Islet precursor cell (in vitro differentiated cells): ENCODE results near the gene AKAP1.

Experiments
- DNase-seq: peaks from one replicate; pipeline ENCODE4 v3.0.0-alpha.2; 2018

The AKAP1 gene

DNA sequence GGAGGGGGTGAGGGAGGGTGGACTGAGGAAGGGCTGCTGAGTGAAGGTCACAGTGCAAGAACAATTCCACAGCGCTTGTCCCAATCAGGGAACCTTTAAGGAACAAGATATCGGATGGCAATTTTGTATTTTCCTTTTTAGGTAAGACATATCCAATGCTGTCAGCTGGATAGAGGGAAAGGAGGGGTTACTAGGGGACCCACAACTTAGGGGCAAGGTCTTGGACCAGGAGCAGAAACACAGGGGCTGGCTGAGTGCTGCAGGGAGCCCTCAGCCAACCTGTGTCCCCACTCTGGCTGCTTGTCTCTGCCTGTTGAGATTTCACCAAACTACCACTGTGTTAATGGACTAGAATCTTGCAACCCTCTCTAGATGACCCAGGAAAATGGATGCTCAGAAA is 47.6 kb downstream of the AKAP1 start:
- DNase-seq = no peak

DNA sequence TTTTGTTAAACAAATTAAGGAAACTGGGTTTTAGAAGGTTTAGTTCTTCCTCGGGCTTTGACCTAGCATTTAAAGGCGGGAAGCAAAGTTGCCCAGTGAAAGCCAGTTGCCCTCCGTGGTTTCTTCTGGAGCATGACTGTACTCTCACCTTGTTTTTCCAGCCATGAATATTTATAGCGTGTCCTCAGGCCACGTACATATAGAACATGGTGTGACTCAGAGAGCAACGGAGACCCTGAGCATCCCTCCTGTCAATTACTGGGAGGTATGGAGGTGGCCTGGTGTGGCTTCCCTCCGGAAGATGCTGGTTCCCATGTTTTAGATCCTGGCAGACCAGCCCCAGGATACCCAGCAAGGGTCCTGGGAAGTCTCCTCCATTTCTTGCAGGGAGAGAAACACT is 48.4 kb downstream of the AKAP1 start:
- peak; percentile 73 for DNase-seq

DNA sequence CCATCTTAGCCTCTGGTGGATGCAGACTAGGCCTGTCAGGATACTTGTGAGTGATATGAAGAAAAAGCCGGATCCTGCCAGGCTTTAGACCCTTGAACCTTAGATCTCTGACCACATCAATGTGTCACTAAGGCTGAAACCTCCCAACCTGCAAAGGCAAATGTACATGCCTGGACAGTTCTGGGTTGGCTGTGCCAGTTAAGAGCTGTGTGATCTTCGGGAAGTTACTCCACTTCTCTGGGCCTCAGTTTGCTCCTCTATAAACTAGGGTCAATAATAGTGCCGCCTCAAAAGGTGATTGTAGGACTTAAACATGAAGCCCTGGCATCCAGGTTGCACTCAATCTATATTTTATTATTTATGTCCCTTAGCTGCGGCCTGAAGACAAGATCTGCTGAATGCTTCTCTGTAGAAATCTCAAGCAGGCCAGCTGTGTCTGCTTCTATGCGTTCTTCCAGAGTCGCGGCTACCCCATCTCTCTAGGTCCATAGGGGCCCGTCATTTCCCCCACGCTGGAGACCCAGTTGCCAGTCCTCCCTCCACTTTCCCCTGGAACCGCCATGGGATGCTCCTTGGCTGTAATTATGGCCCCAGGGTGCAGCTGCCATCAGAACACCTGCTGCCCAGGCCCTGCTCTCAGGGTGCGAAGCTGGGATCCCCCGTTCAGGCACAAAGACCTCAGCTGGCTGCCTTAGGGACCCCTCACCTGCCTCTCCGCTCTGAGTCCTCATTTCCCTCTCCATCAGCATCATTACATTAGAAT is 50.2 kb downstream of the AKAP1 start:
- no peak for DNase-seq

DNA sequence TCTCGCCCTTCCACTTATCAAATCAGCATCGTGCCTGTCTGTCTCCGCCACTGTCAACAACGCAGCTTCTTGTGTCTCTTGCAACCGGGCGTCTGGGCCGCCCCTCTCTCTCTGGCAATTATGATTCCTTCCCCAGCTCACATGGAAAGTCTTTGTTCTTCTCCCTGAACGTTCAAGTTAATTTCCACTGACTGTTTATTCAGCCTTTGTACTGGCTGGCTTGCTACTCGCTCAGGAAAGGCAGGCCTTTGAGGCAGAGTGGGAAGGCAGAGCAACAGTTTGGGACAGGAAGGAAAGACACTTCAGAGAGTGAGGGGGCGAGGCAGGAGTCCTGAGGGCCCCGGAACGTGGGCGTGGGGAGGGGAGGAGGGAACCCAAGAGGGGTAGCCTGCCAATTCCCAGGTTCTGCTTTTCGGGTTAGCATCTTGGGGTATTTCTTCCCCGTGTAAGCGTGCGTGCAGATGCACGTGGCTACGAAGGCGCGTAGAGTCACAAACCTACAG is 50.8 kb downstream of the AKAP1 start:
- peak; percentile 60 for DNase-seq

DNA sequence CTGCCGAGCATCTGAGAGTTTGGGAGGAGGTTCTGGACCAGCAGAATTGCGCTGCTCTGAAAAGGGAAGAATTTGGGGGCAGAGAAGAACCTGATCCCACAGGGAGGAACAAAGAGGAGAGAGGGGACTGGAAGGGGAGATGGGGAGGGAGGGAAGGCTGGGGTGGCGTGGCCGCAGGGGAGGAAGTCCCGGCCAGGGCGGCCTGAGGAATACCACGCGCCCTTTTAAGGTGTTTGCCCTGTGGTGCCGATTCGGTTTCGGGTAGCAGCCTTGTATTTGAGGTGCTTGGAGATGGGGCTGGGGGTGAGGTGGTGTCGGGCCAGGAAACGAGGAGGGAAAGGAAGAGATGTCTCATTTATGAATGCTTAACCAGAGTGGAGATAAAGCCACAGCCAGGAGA is 51.3 kb downstream of the AKAP1 start:
- DNase-seq = no peak

DNA sequence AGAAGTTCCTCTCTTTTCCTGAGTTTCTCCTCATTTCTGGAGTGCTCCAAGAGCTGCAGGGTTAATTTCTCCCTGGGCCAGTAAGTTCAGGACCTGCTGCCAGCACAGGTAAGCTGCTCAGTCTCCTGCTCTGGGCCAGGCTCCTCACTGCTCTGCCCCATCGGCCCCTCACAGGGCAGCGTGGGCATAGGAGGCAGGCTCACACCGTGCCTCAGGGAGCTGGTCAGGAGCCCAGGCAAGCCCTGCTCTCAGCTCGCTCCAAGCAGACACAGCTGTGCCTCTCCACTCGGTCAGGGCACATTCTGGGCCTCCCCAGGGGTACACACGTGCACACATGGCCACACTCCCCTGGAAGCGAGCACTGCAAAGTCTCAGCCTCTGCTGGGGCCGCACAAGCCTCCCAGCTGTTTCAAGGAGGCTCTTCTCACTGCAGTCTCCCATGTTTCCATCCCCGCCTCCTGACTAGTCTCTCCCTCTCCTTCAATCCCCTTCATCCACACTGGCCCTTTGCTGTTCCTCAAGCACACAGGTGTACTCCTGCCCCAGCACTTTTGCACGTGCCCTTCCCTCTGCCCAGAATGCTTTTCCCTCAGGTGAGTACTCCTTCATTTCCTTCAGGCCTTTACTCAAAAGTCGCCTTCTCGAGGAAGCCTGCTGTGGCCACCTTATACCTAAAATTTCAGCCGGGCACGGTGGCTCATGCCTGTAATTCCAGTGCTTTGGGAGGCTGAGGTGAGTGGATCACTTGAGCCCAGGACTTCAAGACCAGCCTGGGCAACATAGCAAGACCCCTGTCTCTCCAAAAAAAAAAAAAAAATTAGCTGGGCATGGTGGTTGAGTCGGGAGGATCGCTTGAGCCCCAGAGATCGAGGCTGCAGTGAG is 53.2 kb downstream of the AKAP1 start:
- DNase-seq = no peak

DNA sequence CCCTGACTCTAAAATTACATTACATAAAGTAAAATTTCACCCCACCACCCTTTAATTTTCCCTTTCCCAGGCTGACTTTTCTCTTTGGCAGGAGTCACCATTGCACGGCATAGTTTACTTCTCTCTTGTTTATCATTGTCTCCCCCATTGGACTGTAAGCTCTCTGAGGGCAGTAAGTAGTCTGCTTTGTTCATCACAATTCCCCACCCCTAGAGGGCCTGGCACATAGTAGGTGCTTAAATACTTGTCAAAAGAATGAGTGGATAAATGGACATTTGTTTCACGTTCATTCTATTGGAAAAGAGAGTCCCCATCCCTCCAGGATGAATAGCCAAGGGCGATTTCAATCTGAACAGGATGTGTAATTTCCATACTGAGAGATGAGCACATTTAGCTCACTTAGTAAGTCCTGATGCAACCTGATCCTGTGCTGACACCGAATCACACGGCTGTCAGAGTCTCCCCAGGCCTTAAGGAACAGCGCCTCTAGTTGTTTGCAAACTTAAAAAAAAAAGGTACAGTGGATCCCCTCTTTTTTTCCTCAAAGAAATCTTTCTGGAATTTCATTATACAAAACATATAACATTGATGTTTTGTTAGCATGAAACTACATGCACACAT is 54.0 kb downstream of the AKAP1 start:
- no peak for DNase-seq

DNA sequence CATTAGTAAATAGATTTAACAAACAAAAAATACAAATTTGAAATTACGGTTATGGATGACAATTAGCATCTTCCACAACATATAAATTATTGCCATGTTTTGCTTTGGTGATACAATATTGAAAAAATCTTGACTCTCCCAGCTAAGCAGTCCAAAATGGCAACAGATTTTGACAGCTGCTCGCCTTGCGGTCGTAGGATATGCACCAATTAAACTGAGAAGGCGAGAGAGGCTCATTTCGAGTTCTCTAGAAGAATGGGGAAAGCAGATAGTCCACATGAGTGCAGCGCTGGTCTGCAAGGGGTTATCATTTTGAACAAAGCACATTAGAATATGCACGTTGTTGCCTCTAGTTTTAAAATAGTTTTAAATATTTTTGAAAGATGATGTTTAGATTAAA is 55.3 kb downstream of the AKAP1 start:
- DNase-seq = no peak

DNA sequence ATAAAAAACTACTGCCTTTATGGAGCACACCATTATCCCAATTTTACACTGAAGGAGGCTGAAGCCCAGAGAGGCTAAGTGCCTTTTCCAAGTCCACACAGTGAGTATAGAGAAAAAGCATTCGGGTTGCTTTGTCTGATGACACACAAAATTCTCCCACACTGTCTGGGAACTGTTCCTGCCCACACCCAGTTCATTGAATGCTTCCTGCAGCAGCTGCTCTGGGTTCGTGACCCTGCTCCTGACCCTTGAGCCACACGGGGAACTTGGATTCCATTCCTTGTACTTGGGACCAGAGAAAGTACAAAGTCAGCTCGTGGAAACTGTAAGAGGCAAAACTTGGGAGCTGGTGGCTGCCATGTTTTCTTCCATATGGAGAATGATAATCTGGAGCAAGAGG is 57.9 kb downstream of the AKAP1 start:
- DNase-seq = peak; percentile 85

DNA sequence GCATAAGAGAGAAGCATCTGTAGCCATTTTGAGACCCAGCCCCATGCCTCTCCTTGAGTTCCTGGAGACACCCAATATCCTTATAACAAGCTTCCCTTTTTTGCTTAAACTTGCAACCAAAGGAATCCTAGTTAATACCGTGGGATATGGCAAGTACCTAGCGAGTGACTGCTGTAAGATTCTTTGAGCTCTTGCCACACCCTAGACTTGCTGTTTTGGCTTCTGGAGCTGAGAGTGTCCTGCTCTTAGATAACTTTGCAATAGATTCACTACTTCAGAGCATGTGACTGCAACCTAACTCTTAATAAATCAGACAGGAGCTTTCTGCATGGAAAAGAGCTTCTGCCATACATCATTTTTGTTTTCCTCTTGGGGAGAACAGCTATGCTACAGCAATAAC is 58.3 kb downstream of the AKAP1 start:
- DNase-seq = no peak

DNA sequence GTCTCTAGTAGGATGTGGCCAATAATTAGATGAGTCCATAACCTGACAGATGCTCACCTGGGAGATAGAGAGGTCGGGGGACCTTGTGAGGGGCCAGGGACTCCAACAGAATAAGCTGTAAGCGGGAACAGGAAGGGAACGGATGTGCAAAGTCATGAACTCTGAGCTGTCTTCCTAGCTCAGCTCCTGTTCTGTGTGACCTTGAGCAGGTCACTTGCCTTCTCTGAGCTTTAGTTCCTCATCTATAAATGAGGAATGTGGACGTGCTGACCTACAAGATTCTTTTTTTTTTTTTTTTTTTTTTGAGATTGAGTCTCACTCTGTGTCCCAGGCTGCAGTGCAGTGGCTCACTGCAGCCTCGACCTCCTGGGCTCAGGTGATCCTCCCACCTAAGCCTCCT is 58.9 kb downstream of the AKAP1 start:
- no peak for DNase-seq

DNA sequence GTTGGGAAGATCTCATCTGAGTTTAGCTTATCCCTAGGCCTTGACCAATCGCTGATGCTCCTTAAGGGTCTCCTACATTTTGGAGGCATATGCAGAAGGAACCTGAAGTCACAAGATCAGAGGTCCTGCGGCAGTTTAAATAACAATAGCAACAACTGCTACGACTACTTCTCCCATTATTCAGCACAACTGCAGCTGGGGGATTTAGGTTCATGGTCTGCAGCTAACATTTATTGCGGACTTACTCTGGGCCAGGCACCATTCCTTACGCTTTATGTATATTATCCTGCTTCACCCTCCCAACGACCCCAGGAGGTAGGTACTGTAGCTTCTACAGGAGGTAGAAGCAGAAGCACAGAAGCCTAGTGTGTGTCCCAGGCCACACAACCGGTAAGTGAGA is 59.5 kb downstream of the AKAP1 start:
- no peak for DNase-seq

DNA sequence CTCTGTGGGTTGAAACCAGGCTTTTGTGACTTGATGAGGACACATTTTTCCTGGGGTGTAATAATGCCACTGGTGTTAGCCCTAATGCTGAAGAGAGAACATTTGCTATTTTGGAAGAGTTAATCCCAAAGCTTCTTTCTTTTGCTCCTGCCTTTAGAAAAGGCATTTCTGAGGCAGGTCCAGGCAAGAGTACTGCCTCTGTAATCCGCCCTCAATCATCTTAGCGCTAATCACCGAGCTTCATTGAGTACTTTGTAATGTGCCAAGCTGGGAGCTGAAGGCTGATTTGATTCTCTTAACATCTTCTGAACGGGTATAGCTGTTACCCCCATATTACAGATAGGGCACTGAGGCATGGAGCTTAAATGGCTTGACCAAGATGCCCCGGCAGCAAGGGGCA is 60.3 kb downstream of the AKAP1 start:
- no peak for DNase-seq

DNA sequence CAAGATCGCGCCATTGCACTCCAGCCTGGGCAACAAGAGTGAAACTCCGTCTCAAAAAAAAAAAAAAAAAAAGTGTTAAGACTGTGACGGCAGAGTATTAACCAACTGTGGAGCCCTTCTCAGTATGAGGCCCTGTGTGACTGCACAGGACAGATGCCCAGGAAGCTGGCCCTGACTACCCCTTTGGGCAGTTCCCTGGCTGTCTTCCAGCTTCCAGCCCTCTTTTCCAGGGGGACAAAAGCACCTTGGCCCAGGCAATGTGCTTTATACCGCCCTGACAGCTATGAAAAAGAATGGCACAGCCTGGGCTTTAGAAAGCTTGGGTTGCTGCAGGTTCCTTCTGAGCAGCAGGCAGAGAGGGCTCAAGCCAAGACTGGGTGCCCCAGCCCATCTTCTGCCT is 61.2 kb downstream of the AKAP1 start:
- DNase-seq = no peak

DNA sequence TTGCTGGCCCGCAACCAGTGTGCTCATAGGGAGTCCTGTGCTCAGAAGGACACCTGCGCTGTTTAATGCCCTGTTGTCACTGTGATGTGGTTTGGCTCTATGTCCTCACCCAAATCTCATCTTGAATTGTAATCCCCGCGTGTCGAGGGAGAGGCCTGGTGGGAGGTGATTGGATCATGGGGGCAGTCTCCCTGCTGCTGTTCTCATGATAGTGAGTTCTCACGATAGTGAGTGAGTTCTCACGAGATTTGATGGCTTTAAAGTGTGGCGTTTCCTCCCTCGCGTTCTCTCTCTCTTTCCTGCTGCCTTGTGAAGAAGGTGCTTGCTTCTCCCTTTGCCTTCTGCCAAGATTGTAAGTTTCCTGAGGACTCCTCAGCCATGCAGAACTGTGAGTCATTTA is 66.8 kb downstream of the AKAP1 start:
- no peak for DNase-seq

DNA sequence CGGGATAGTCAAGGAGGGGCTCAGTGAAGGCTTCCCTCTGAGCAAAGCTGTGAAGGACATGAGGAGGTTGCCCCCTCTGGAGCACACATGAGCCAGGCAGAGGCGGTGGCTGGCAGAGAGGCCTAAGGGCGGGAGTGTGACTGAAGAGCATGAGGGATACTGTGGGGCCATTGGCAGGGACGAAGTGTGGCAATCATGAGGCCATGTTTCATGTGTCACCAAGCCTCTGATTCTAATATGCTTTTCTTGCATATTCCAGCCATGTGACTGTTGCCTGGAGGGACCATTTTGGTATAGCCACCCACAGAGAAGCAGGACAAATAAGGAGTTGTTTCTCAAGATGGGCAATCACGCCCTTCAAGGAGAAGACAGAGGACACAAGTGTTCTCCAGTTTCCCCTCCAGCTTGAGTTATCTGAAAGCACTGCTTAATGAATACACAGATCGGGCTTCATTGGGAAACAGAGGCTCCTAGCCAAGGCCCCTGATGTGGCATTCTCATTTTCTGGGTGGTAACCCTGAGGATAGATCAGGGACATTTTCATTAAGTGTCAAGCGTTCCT is 68.0 kb downstream of the AKAP1 start:
- no peak for DNase-seq

DNA sequence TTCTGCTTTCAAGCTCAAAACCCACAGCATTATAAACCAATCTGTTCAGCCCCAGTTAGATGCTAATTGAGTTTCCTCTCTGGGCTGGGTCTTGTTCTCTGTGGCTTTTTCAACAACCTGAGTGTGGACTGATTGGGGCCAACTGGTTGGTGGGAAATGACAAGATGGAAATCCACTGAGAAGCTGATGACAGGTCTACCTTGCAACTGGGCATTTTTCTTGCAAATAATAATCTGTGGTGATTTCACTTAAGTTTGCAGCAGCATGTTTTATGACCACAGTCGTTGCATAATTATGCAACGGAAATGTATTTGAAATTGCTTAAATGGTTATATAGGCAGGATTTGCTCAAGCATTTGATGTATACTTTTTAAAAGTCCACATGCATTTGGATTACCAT is 69.9 kb downstream of the AKAP1 start:
- no peak for DNase-seq

DNA sequence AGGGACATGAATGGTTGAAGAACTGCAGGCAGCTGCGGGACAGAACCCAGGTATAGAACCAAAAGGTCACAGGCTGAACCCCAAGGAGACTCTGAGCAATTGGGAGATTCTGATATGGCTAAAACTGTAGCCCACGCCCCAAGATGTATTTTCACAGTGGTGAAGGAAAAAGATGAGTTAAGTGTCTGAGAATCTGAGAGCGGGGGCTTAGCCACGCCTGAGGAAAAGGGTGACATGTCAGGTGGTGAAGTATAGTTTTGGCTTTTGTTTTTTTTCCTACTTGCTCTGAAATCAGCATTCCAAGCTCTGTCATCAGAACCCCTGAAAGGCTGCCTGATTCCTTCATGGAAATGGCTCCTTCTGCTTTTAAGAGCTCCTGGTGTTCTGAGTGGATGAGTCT is 73.3 kb downstream of the AKAP1 start:
- peak; percentile 80 for DNase-seq

DNA sequence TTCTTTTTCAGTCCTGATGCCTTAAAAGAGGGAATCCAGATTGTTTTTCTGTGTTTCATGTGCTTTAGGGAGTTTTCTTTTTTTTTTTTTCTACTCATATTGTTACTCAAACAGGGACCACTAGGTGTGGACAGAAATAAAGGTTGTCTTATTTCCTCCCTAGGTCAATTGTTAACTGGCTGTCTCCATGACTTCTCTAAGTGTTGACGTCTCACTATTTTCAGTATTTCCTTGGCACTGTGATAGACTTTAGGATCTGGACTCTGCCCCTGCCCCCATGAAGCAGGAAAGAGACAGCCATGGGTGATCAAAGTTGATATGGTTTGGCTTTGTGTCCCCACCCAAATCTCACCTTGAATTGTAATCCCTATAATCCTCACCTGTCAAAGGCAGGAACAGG is 73.7 kb downstream of the AKAP1 start:
- DNase-seq = no peak

DNA sequence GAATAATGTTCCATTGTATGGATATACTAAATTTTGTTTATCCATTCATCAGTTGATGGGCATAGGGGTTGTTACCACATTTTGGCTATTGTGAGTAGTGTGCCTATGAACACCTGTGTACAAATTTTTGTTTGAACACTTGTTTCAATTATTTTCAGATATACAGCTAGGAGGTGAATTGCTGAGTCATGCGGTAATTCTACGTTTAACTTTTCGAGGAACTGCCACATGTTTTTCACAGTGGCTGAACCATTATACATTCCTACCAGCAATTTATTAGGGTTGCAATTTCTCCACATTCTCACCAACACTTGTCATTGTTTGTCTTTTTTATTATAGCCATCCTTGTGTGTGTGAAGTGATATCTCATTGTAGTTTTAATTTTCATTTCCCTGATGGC is 75.6 kb downstream of the AKAP1 start:
- DNase-seq = no peak

DNA sequence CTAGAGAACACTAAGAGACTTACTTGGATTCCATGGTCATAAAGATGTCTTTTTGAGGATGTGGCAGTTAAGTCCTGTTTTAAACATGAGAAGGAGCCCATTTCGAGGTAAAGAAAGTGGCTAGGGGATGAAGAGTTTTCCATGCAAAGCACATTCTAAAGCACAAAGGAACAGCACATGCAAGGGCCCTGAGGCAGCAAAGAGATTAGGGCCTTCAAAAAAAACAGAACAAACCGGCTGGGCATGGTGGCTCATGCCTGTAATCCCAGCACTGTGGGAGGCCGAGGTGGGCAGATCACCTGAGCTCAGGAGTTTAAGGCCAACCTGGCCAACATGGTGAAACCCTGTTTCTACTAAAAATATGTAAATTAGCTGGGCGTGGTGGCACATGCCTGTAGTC is 79.8 kb downstream of the AKAP1 start:
- DNase-seq = no peak

DNA sequence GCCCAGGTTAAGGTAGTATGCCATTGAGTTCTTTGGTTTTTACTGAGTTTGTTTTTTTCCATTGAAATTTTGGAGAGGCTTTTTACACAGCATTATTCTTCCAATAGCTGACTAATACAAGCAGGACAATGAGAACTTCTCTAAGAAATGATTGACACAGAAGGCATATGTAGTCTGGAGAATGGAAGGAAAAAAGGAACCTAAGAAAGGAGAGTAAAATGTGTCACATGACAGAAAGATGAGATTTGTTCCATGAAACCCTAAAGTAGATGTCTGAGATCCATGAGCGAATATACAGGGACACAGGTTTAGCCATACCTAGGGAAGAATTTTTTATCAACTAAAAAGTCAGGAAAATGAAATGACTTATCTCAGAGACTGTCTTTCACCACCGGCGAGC is 80.7 kb downstream of the AKAP1 start:
- DNase-seq = no peak

DNA sequence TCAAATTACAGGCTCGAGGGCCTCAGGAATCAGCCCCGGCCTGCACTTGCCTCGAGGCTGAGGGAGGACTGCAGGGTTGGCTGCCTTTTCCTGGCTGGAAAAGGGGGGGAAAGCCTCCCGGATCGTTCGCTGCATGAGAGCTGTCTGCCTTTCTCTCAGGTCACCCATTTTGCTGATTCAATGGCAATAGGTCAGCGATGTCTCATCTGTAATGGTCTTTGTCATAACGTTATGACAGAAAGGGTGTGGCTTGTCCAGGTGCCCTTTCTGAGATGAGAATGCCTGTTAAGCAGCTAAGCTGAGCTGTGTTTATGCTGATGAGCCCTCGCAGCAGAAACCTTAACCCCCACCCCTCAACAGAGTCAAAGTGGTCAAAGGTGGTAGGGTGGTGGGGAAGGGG is 81.8 kb downstream of the AKAP1 start:
- DNase-seq = peak; percentile 94

DNA sequence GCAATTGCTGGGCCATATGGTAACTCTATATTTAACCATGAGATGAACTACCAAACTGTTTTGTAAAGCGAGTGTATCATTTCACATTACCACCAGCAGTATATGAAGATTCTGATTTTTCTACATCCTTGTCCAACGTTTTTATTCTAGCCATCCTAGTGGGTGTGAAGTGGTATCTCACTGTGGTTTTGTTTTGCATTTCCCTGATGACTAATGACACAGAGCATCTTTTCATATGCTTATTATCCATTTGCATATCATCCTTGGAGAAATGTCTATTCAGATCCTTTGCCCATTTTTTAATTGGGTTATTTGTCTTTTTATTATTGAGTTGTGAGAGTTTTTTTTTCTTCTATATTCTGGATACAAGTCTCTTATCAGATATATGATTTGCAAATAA is 83.6 kb downstream of the AKAP1 start:
- no peak for DNase-seq
